ENCODE results near the gene AGL.
"Not testable (repeated sequence)": the region's sequence is repeated elsewhere in the genome, so short reads cannot be mapped to it uniquely, and the experiment has no call there.

The AGL gene

DNA sequence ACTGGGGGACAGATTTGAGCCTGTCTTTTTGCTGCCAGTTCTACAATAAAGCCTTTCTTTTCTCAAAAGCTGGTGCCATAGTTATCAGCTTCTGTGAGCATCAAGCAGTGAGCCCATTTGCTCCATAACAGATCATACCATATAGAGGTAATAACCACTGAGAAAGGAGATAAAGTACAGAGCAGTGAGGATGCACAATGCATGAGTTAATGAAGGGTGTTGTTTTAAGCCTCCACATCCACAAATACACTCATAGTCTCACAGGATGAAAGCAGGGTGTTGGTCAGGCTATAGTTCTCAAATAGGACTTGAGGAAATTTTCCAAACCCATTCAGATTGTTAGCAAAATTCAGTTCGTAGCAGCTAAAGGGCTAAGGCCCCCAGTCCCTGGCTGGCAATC lies 94.0 kb downstream of the AGL start:
- DNase-seq, result no peak

DNA sequence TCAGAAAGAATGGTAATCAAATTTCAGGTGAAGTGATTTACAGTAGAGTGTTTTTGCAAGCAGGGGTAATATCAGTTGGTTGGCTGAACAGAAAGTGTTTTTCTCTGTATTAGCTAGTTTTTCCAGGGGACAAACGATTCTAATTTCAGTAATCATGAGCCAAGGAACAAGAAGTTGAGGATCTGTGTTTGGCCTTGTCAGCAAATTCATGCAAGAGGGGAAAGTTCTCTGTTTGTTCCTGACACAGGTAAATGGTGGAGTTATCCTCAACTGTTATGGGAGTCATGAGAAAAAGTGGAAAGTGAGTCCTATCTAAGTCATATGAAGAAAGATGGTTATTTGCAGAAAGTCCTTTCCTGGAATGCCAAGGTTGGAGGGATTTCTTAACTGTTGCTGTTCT lies 95.0 kb downstream of the AGL start:
- no peak for DNase-seq

DNA sequence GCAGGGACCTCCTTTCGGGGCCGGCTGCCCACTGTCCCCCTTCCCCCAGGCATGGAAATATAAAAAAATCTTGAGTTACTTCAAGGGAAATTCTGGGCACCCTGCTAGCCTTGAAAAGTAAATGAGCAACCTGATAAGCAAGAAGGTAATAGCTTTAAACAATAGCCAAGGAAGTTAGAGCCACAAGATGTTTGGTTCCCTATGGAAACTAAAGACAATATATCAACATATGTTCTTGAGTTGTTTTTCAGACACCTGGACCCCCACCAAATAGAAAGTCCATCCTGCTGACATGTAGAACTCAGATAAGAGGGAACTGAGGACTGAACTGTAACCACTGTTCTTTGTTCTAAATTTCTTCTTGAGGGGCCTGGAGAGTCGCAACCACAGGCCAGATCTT lies 100.3 kb downstream of the AGL start:
- DNase-seq, result no peak

DNA sequence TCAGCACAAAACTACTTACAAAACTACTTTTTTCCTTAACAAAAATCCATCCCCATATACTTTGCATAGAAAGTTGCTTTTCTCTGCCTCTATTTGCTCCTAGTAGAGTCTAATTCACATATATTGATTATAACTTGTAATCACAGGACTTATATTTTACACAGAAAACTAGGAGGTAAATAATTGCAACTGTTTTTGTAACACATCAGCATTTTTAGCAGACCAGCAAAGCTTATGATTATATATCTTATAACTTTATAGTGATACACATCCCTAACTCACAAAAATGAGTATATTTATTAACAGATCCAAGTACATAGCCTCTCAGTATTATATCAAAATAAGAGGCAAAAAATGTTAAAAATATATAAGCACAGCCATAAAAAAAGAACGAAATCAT lies 102.4 kb downstream of the AGL start:
- no peak for DNase-seq

DNA sequence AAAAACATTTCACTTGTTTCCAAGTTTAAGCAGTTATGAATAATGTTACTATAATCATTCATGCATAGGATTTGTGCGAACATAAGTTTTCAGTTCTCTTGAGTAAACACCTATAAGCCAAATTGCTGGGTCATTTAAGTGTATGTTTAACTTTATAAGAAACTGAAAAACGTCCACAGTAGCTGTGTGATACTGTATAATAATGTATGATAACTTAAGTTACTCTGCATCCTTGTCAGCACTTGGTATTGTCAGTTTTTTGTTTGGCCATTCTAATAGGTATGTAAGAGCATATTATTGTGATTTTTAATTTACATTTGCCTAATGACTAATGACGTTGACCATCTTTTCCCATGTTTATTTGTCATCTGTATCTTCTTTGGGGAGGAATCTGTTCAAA lies 105.2 kb downstream of the AGL start:
- DNase-seq, result no peak

DNA sequence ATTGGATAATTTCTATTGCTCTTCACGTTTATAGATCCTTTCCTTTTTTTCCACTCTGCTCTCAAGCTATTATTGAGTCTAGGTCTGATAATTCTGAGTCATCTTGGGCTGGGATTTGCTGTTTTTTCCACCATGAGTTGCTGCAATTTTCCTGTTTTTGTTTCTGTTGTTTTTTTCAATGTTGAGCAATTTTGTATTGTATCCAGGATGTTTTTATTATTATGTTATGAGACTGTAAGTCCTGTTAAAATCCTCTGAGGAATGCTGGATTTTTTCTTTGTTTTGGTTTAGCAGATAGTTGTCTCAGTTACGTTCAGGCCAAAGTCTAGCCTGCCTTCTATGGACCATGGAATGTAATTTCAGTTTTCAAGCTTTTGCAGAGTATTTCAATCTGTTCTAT lies 106.6 kb downstream of the AGL start:
- no peak for DNase-seq

DNA sequence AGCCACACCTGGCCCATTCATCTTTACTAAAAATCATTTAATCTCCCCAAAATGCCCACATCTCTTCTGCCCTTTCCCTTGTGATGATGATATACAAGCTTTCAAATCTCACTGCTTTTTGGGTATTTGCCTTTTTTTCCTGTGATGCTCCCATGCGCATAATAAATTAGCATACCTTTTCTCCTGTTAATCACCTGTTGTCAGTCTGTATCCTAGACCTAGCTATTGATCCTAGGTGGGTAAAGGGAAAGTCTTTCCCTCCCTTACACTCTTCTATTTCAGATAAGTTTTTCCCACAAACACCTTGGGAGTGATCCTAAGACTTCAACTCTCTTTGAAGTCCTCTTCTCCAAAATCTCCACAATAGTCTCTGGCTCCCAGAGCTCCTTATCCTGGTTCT lies 107.7 kb downstream of the AGL start:
- DNase-seq, result no peak

DNA sequence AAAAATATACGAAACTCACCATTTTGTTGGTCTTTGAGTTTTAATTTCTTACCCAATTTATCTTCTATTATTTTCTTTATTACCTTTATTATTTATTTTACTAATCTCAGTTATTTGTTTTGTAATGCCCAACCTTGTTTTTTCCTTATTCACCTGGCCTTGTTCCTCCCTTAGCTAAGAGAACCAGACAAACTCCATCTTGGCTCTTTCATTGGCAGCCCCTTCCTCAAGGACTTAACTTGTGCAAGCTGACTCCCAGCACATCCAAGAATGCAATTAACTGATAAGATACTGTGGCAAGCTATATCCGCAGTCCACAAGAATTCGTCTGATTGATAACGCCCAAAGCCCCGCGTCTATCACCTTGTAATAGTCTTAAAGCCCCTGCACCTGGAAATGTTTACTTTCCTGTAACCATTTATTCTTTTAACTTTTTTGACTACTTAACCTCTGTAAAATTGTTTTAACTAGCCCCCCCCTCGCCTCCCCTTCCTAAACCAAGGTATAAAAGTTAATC lies 109.1 kb downstream of the AGL start:
- not testable (repeated sequence) for DNase-seq

DNA sequence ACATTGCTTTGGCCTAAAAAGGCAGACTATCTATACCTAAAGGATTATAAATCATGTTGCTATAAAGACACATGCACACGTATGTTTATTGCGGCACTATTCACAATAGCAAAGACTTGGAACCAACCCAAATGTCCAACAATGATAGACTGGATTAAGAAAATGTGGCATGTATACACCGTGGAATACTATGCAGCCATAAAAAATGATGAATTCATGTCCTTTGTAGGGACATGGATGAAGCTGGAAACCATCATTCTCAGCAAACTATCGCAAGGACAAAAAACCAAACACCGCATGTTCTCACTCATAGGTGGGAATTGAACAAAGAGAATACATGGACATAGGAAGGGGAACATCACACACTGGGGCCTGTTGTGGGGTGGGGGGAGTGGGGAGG lies 110.1 kb downstream of the AGL start:
- not testable (repeated sequence) for DNase-seq

DNA sequence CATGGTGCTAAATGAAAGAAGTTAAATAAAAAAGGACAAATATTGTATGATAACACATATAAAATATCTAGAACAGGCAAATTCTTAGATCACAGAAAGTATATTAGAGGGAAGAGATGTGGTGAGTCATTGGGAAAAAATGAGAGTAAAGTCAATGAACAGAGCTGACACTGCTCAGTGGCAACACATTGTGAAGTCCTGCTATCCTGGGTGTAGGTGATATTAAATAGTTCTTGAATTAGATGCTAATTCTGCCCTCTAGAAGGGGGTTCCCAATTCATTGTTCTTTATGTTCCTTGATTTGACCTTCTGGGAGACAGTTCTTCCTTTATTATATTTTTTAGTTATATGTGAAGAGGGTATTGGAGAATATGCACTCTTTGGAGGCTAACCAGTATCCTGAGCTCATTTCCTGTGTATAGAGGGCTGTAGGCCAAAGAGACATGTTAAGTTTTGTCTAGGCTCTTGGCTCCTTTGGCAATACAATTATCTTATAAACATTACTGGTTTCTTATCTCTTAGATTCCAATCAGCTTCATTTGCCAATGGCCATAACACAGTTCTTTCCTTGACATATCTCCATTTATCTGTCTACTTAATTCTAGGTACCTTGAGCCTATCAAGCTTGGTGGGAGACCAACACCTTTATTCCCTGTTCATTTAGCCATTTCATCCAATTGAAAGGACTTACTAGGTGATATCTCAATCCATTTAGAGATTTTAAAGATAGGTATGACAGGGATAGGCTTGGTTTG lies 113.1 kb downstream of the AGL start:
- DNase-seq, result no peak

DNA sequence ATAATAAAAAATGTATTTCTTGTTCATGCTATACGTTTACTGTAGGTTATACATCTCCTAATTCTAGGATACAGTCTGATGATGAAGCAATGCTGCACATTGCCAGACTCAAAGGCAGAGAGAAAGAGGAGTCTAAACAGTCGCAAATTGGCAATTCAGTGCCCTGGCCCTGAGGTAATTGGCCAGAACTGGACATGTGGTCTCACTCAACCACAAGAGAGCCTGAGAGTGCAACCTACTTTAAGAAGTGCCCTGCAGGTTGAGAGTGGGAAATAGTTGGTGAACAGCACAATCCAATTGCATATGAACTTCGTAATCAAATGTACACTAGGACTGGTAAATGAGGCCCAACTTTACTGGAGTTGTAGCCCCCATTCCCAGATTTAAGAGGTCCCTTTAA lies 114.6 kb downstream of the AGL start:
- DNase-seq, result no peak

DNA sequence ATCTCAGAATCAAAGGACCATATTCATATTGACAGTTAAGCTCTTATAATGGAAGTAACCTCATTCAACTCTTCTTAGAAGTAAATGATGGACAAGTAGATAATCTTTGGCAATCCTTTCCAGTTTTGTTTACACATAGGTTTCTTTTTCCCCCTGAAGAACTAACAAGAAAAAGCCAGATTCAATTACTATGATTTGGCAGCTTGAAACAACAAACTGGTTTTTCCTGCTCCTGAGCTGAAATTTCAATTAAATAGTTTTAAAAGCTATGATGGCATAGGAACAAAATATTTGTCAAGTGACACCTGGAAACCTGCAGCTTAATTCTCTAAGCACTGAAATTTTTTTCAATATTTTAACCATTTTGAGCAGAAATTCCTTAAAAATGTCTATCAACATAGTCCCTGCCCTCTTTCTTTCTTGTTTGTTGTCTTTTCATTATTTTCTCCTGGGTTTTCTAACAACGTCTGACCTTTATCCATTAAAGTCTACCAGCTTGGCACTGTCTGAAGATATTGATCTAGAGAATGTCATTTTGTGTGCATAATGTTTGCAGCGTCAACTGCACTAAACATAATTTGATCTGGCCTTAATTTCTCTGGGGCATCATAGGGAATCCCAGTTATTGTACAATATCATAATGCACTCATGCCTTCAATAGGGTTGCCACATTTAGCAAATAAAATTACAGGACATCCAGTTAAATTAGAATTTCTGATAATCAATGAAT lies 115.7 kb downstream of the AGL start:
- no peak for DNase-seq

DNA sequence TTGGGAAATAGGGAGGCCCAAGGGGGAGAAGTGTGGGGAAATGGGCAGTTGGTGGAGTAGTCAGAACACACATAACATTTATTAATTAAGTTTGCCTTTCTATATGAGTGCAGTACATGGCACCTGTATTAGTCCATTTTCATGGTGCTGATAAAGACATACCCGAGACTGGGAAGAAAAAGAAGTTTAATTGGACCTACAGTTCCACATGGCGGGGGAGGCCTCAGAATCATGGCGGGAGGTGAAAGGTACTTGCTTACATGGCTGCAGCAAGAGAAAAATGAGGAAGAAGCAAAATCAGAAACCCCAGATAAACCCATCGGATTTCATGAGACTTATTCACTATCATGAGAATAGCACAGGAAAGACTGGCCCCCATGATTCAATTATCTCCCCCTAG lies 118.1 kb downstream of the AGL start:
- DNase-seq, result no peak

DNA sequence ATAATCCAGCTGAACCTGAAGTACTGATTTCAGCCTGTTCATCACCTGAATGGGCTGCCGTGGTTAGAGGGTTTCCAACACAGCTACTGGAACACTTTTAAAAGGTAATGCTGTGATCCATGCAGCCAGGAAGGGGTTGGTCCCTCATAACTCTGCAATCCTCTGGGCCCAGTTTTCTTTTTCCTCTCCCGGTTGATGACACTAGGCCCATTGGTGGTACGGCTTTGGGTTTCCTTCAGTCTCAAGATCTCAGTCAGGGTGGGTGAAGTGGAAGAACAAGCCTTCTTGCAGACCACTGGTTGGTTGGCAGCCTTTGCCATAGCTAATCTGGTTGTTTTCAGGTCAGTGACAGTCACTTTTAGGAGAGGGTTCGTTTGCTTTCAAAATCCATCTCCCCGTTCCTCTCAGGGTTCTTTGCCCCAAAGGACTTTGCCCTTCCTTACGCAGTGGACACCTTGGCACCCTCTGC lies 119.1 kb downstream of the AGL start:
- peak; percentile 2 for DNase-seq

DNA sequence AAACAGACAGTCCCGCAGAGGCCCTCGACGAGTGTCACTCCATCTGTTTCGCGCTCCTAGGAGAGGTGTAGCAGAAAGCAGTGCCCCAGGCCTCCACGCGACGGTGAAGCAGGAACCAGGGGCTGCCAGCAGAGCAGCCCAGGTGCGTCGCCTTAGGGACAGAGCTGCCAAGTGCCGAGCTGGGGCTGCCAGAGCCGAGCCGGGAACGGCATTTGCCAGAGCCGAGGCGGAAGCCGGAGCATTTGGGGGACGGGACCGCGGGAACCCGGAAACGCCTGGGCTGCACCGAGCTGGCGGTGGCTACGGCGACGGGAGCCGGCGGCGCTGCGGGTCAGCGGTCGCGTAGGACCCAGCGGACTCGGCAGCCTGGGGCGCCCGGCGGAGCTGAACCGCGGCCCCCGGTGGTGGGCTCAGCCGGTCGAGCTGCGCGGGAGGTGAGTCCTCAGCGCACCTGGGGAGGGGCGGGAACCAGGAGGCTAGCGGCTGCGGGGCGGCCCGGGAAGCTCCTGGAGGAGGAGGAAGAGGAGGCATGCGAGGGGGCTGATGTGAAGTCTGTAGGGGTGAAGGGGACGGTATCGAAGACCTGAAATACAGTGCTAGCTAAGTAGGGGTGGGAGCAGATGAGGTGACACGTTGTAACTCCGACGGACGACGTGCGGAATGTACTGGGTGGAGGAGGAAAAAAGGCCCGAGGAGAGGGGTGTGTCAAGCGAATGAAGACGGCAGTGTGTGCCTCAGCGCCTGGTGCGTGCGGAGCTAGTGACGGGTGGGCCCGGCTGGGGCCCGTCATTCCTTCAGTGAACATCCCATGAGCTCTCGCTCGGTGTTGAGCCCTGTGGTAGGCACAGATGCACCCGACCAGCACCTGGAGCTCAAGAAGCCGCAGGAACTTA lies 119.8 kb downstream of the AGL start, which contains the start of gene SLC35A3:
SLC35A3 (plus strand) TSS at position 268 of the 893 bp plus-strand sequence. CDS start 23,559 bp downstream, outside the sequence.
- peak; percentile 78 for DNase-seq

DNA sequence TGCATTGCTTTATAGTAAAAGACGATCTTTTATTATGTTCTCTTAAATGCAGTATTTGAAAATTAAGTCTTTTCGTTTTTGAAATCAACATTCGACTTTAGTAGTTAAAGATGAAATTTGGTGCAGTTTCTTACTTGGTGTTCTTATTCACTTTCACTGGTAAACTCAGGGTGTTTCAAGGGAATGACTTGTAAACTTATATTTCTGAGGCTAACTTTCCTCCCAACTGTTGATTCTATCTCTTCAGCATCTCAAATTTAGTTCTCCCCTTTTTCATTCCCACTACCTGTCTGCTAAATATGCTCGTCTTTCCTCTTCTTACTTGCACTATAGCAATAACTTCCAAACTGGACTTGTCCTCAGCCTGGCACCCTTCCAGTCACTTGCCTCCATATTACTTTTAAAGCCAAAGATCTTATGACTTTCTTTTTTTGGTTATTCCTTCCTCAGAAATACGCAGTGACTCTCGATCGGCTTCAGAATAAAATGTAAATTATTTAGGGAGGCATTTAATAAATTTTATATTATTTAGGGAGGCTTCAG lies 120.6 kb downstream of the AGL start:
- DNase-seq, result no peak

DNA sequence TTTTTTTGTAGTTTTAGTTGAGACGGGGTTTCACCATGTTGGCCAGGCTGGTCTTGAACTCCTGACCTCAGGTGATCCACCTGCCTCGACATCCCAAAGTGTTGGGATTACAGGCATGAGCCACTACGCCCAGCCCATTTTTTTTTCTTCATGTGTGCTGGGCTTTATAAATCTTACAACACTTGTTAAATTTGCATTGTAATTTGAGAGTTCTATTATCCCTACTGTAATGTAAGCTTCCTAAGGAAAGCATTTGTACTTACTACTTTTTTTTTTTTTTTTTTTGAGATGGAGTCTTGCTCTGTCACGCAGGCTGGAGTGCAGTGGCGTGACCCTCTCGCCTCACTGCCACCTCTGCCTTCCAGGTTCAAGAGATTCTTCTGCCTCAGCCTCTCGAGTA lies 121.9 kb downstream of the AGL start:
- DNase-seq, result not testable (repeated sequence)

Data from stimulated activated CD4-positive, alpha-beta T cell treated with anti-CD3 and anti-CD28 coated beads, Interleukin-12 subunit alpha, Interleukin-12 subunit beta, amount 100 ng/mL, for 4 hours (primary cell).